Hepatocyte (in vitro differentiated cells): ENCODE results near the gene SLC1A5.

Experiments
- EZH2 ChIP-seq: fragments of 200-600 bp; sonication (generic); IDR thresholded peaks from 2 replicates; pipeline ENCODE4 v1.6.1; 2016; ENCODE audit warnings: antibody characterized with exemption, mild to moderate bottlenecking, borderline replicate concordance
- EZH2phosphoT487 ChIP-seq: fragments of 200-600 bp; sonication (generic); IDR thresholded peaks from one replicate; pipeline ENCODE4 v1.6.1; 2018; ENCODE audit warnings: antibody characterized with exemption, mild to moderate bottlenecking, low read depth, moderate library complexity; ENCODE audit not compliant: unreplicated experiment, severe bottlenecking
- TF ChIP-seq, protein P1 (sequence below): fragments of 200-600 bp; sonication (generic); IDR thresholded peaks from 2 replicates; pipeline ENCODE4 v1.5.1; 2016; ENCODE audit warnings: antibody characterized with exemption, mild to moderate bottlenecking; ENCODE audit not compliant: poor library complexity

- TF ChIP-seq EZH2phosphoT487 = no peak
- TF ChIP-seq, protein P1, sequence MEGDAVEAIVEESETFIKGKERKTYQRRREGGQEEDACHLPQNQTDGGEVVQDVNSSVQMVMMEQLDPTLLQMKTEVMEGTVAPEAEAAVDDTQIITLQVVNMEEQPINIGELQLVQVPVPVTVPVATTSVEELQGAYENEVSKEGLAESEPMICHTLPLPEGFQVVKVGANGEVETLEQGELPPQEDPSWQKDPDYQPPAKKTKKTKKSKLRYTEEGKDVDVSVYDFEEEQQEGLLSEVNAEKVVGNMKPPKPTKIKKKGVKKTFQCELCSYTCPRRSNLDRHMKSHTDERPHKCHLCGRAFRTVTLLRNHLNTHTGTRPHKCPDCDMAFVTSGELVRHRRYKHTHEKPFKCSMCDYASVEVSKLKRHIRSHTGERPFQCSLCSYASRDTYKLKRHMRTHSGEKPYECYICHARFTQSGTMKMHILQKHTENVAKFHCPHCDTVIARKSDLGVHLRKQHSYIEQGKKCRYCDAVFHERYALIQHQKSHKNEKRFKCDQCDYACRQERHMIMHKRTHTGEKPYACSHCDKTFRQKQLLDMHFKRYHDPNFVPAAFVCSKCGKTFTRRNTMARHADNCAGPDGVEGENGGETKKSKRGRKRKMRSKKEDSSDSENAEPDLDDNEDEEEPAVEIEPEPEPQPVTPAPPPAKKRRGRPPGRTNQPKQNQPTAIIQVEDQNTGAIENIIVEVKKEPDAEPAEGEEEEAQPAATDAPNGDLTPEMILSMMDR = no peak
- TF ChIP-seq EZH2 = no peak
Measured at GRCh38 chr19:46834121-46834520, 45.7 kb upstream of the SLC1A5 start.
